PFSK-1 (cell line): Measurements from ENCODE around the gene TMEM94.

Experiments
- FOXP2 ChIP-seq: optimal IDR thresholded peaks from 2 replicates; pipeline ENCODE3; 2011; ENCODE audit warnings: borderline replicate concordance, control low read depth, inconsistent platforms; ENCODE audit not compliant: insufficient read depth; ENCODE audit errors: extremely low read length, extremely low read depth
- TAF1 ChIP-seq: IDR thresholded peaks from 2 replicates; pipeline ENCODE4 v1.6.1; 2012; ENCODE audit warnings: low read length, control low read depth, borderline replicate concordance; ENCODE audit not compliant: insufficient read depth

DNA sequence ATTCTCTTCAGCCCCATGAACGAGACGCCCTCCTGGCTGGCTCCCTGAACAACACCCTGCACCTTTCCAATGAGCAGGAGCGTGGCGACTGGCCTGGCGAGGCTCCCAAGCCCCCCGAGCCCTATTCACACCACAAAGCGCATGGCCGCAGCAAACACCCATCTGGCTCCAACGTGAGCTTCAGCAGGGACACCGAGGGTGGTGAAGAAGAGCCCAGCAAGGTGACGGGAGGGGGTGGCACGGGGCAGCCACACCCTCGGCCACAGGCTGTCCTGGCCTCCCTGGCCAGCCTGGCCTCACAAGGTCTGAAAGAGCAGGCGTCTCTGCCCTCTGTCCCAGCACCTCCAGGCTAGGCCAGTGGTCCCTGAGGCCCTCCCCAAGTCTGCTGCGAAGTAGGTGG, 35.2 kb downstream of the TMEM94 start:
- TF ChIP-seq FOXP2 (no peak), TAF1 (no peak)
